K562 (cell line): ENCODE measurements around the gene NHS. TPM values are rescaled to one million over a fixed set of nuclear protein-coding genes. Genes with fewer than 3 reads are reported as not detected.

ENCODE experiments used
- ATAC-seq: fragments of 200-7000 bp; cut with Tn5 transposase; 3 replicates; pipeline ENCODE4 v1.9.1; 2020; ENCODE audit warnings: moderate library complexity
- BruUV-seq: library from RNA; stranded (reverse); fragments of 400-500 nt; replicated peaks from 2 replicates; lab custom pipeline; 2021; lab: Mats Ljungman, UMichigan
- CTCF ChIA-PET: fragments of 300-600 bp; formaldehyde crosslinking; extraction: SDS; loops from one replicate; lab custom pipeline; 2021; ENCODE audit warnings: low intra/inter-chr PET ratio; lab: Yijun Ruan, JAX
- POLR2A ChIA-PET: fragments of 300-600, 350-650 bp; sonication (Branson Sonifier 250); formaldehyde crosslinking; extraction: SDS; loops from one replicate; lab custom pipeline; 2021; ENCODE audit warnings: antibody characterized with exemption, inconsistent platforms; lab: Yijun Ruan, JAX
- DNase-seq, 4 experiments: peaks; one replicate each; pipeline versions ENCODE4 v3.0.0 to v3.0.0-alpha.2; 2011 to 2018; ENCODE audit warnings: low spot score in 3 of 4, mixed read lengths in 3 of 4; ENCODE audit errors: extremely low read depth in 1 of 4
- FAIRE-seq: peaks from 2 replicates; lab custom pipeline; 2011; peaks lifted over from hg19 to GRCh38; lab: Jason Lieb, UNC
- H2AFZ ChIP-seq: 2 replicates; pipeline ENCODE4 v1.6.0; 2011; ENCODE audit warnings: low read depth, low read length, control low read depth, inconsistent platforms
- H3K27ac ChIP-seq: fragments of 200-600 bp; 3 replicates; pipeline ENCODE4 v1.8.0; 2011; ENCODE audit warnings: low read depth, mild to moderate bottlenecking, control low read depth, inconsistent platforms, low read length, moderate library complexity, mixed read lengths; ENCODE audit errors: extremely low read depth
- H3K27me3 ChIP-seq, 2 experiments: fragments of 300-600 bp in 1 of 2; 2 replicates in 1 of 2; 3 replicates in 1 of 2; pipeline versions ENCODE4 v1.6.0 to v1.8.0; 2011; ENCODE audit warnings: inconsistent platforms in 2 of 2, low read length in 2 of 2, mild to moderate bottlenecking in 1 of 2, mixed read lengths in 1 of 2, moderate library complexity in 1 of 2; ENCODE audit not compliant: control insufficient read depth in 2 of 2, insufficient read depth in 2 of 2
- H3K36me3 ChIP-seq: fragments of 300-600 bp; 3 replicates; pipeline ENCODE4 v1.8.0; 2011; ENCODE audit warnings: mild to moderate bottlenecking, low read length, inconsistent platforms; ENCODE audit not compliant: control insufficient read depth, insufficient read depth
- H3K4me1 ChIP-seq, 2 experiments: fragments of 200-600 bp in 1 of 2; replicated peaks in 1 of 2; 2 replicates in 1 of 2; 3 replicates in 1 of 2; pipeline versions ENCODE4 v1.5.1 to v1.8.0; 2011; ENCODE audit warnings: inconsistent platforms in 2 of 2, low read length in 2 of 2, mild to moderate bottlenecking in 1 of 2, mixed read lengths in 1 of 2, moderate library complexity in 1 of 2; ENCODE audit not compliant: control insufficient read depth in 2 of 2, insufficient read depth in 2 of 2
- H3K4me2 ChIP-seq: 2 replicates; pipeline ENCODE4 v1.6.1; 2011; ENCODE audit warnings: low read length, control low read depth, inconsistent platforms, mixed read lengths; ENCODE audit not compliant: insufficient read depth
- H3K4me3 ChIP-seq: fragments of 200-600 bp; sonication (generic), shearing (Covaris generic); 2 replicates; pipeline ENCODE4 v1.5.1; 2016; ENCODE audit warnings: control low read depth, inconsistent platforms
- H3K79me2 ChIP-seq: fragments of 200-600 bp; 3 replicates; pipeline ENCODE4 v1.8.0; 2011; ENCODE audit warnings: low read length, inconsistent platforms; ENCODE audit not compliant: control insufficient read depth, insufficient read depth
- H3K9ac ChIP-seq, 2 experiments: 2 replicates each; pipeline versions ENCODE4 v1.6.0 to v1.6.1; 2011; ENCODE audit warnings: low read depth in 2 of 2, low read length in 2 of 2, control low read depth in 1 of 2, inconsistent platforms in 1 of 2, mild to moderate bottlenecking in 1 of 2, mixed read lengths in 1 of 2; ENCODE audit not compliant: insufficient read depth in 1 of 2
- H3K9me1 ChIP-seq: one replicate; pipeline ENCODE4 v1.6.0; 2011; ENCODE audit warnings: inconsistent platforms, mild to moderate bottlenecking, low read length, moderate library complexity; ENCODE audit not compliant: control insufficient read depth, insufficient read depth
- H3K9me3 ChIP-seq: replicated peaks from 2 replicates; pipeline ENCODE4 v1.5.1; 2011; ENCODE audit warnings: low read depth, low read length, inconsistent platforms; ENCODE audit not compliant: control insufficient read depth, insufficient read depth
- H4K20me1 ChIP-seq: replicated peaks from 2 replicates; pipeline ENCODE4 v1.6.1; 2011; ENCODE audit warnings: low read length, inconsistent platforms, mixed read lengths; ENCODE audit not compliant: control insufficient read depth, insufficient read depth
- EHMT2 ChIP-seq: fragments of 450-650 bp; IDR thresholded peaks from 2 replicates; pipeline ENCODE4 v1.6.1; 2018; ENCODE audit warnings: antibody characterized with exemption
- FOXA1 ChIP-seq: fragments of 450-650 bp; IDR thresholded peaks from 2 replicates; pipeline ENCODE4 v1.6.1; 2016; ENCODE audit warnings: mild to moderate bottlenecking, borderline replicate concordance
- MAFK ChIP-seq: IDR thresholded peaks from 2 replicates; pipeline ENCODE4 v1.6.1; 2011; ENCODE audit warnings: low read length, improper control_type of control experiment
- PHB2 ChIP-seq: fragments of 450-650 bp; IDR thresholded peaks from 2 replicates; pipeline ENCODE4 v1.6.1; 2017; ENCODE audit warnings: low read depth
- POLR2G ChIP-seq: fragments of 200-400 bp; formaldehyde crosslinking; IDR thresholded peaks from 2 replicates; pipeline ENCODE4 v1.6.1; 2017; ENCODE audit warnings: low read depth, mild to moderate bottlenecking, antibody characterized with exemption, low read length, moderate library complexity
- SIRT6 ChIP-seq: IDR thresholded peaks from one replicate; pipeline ENCODE4 v1.6.1; 2012; ENCODE audit warnings: low read depth, mild to moderate bottlenecking, control low read depth, inconsistent platforms, low read length, moderate library complexity
- SMAD4 ChIP-seq: fragments of 250-450 bp; sonication (Bioruptor Pico); conservative IDR thresholded peaks from 2 replicates; pipeline ENCODE4 v1.8.0; 2021; ENCODE audit warnings: inconsistent platforms, mild to moderate bottlenecking, moderate library complexity
- SOX6 ChIP-seq: fragments of 450-650 bp; IDR thresholded peaks from 2 replicates; pipeline ENCODE4 v1.6.1; 2014; ENCODE audit warnings: mild to moderate bottlenecking
- TCF7L2 ChIP-seq: fragments of 150-350 bp; IDR thresholded peaks from 2 replicates; pipeline ENCODE4 v1.6.1; 2016; ENCODE audit warnings: low read depth, mild to moderate bottlenecking, low read length, moderate library complexity
- ZNF232 ChIP-seq: sonication (generic); formaldehyde crosslinking; IDR thresholded peaks from 2 replicates; pipeline ENCODE4 v1.8.0; 2022; ENCODE audit warnings: mild to moderate bottlenecking, missing genetic modification reagents
- ZNF239 ChIP-seq: fragments of 250-450 bp; sonication (Bioruptor Pico); IDR thresholded peaks from 2 replicates; pipeline ENCODE4 v1.4.0; 2020; ENCODE audit warnings: mild to moderate bottlenecking
- ZSCAN29 ChIP-seq: fragments of 450-650 bp; IDR thresholded peaks from 2 replicates; pipeline ENCODE4 v1.6.1; 2017
- WGBS: fragments of 100-300 bp; shearing (Covaris generic); methylation state at CpG from one replicate; pipeline ENCODE4 v1.1.6; 2016; ENCODE audit warnings: low coverage, mixed read lengths; ENCODE audit not compliant: insufficient coverage; ENCODE audit errors: missing lambda C conversion rate; 5-methylcytosine and 5-hydroxymethylcytosine counted together
- in situ Hi-C: fragments of 300-500 bp; cut with MboI; formaldehyde crosslinking; loops from 4 replicates; pipeline ENCODE4 v1.15.0; 2018; ENCODE audit warnings: inconsistent platforms, mixed read lengths
- intact Hi-C: fragments of 100-400 bp; cut with micrococcal nuclease; formaldehyde crosslinking; loops from 2 replicates; pipeline ENCODE4 v1.14.2; 2022
- polyA plus RNA-seq, 8 experiments: library from polyadenylated mRNA; depleted of rRNA in 4 of 8; stranded (reverse) in 5 of 8; unstranded in 3 of 8; fragments of >200 nt; fragmentation: Nextera tagmentation in 2 of 8; fragmentation: Illumina TruSeq in 1 of 8; extraction: Ambion mirVana in 2 of 8; extraction: Trizol in 1 of 8; gene quantifications; 2 replicates each; pipeline versions ENCODE4 v1.2.1 to v1.2.3, GENCODE V29; 2011 to 2014; ENCODE audit warnings: inconsistent platforms in 1 of 8, missing spikeins in 1 of 8
- total RNA-seq, 7 experiments: library from RNA; depleted of rRNA in 6 of 7; stranded (reverse); fragments of >200 nt in 6 of 7; fragmentation: Illumina TruSeq in 2 of 7; extraction: Trizol in 2 of 7; gene quantifications; 2 replicates each; pipeline versions ENCODE4 v1.2.1 to v1.2.3, GENCODE V29; 2011 to 2021; ENCODE audit warnings: low replicate concordance in 1 of 7
- TF ChIP-seq, protein P1 (sequence below): sonication (generic); formaldehyde crosslinking; IDR thresholded peaks from 2 replicates; pipeline ENCODE4 v1.8.0; 2023; ENCODE audit warnings: mild to moderate bottlenecking, missing genetic modification reagents
- TF ChIP-seq, protein P2 (sequence below), 2 experiments: fragments of 450-650 bp; conservative IDR thresholded peaks; 2 replicates each; pipeline ENCODE4 v1.6.1; 2017; ENCODE audit warnings: mild to moderate bottlenecking in 2 of 2, moderate library complexity in 2 of 2
- TF ChIP-seq, protein P3 (sequence below): fragments of 250-450 bp; sonication (Bioruptor Pico); IDR thresholded peaks from 2 replicates; pipeline ENCODE4 v1.5.0; 2020; ENCODE audit warnings: mild to moderate bottlenecking, borderline replicate concordance
- TF ChIP-seq, protein P4 (sequence below): fragments of 450-650 bp; IDR thresholded peaks from 2 replicates; pipeline ENCODE4 v1.6.1; 2018; ENCODE audit warnings: mild to moderate bottlenecking, low read depth; ENCODE audit not compliant: partially characterized antibody
- TF ChIP-seq, protein P5 (sequence below): sonication (generic); formaldehyde crosslinking; IDR thresholded peaks from 2 replicates; pipeline ENCODE4 v1.9.0; 2022; ENCODE audit warnings: mild to moderate bottlenecking, missing genetic modification reagents

The NHS gene
- total and polyA plus RNA-seq, 9 of the 15 experiments (the other 6 are each of a cell fraction or from before 2014, with no cell fraction given): 0.02 TPM; not detected in 8

DNA sequence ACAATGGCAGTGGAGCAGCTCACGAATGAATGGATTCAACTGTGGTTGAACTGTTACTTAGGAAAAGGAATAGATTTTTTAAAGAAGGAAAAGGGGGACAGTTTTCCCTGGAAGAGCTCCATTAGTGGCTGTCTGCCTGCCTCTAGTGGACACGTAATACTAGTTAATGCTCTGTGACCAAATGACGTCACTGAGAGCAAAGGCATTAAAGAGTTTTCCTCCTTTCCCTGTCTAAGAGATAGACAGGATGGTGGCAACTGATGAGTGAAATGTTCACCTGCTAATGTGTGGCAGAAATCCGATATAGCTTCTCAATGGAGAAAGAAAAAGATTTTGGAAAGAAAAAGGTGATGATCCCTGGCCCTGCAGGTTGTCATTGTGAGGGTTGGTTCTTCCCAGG lies 310.0 kb downstream of the NHS start (continued):
- no peak for TF ChIP-seq FOXA1
- TF ChIP-seq, protein P1, sequence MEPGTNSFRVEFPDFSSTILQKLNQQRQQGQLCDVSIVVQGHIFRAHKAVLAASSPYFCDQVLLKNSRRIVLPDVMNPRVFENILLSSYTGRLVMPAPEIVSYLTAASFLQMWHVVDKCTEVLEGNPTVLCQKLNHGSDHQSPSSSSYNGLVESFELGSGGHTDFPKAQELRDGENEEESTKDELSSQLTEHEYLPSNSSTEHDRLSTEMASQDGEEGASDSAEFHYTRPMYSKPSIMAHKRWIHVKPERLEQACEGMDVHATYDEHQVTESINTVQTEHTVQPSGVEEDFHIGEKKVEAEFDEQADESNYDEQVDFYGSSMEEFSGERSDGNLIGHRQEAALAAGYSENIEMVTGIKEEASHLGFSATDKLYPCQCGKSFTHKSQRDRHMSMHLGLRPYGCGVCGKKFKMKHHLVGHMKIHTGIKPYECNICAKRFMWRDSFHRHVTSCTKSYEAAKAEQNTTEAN (CRISPR knock-in tag): no peak
- TF ChIP-seq, protein P2, sequence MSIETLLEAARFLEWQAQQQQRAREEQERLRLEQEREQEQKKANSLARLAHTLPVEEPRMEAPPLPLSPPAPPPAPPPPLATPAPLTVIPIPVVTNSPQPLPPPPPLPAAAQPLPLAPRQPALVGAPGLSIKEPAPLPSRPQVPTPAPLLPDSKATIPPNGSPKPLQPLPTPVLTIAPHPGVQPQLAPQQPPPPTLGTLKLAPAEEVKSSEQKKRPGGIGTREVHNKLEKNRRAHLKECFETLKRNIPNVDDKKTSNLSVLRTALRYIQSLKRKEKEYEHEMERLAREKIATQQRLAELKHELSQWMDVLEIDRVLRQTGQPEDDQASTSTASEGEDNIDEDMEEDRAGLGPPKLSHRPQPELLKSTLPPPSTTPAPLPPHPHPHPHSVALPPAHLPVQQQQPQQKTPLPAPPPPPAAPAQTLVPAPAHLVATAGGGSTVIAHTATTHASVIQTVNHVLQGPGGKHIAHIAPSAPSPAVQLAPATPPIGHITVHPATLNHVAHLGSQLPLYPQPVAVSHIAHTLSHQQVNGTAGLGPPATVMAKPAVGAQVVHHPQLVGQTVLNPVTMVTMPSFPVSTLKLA (conservative IDR thresholded peaks at IDR 0.05): no peak
- TF ChIP-seq TCF7L2: no peak
- TF ChIP-seq SMAD4 (CRISPR knock-in tag): no peak

DNA sequence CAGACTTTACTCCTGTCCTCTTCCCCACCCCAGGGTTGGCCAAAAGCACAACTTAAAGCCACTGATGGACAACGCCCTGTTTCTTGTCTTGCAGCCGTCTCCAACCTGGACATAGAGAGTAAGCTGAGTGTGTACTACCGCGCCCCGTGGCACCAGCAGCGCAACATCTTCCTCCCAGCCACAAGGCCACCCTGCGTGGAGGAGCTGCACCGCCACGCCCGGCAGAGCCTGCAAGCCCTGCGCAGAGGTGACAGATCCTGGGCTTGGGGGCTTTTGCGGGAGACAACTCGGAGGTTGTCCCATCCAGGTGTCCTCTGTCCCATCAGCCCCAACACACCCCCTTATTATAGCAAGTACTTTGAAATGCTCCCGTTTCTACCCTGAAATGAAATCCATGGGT lies 312.6 kb downstream of the NHS start:
- no peak overlapping the region for H3K4me2 ChIP-seq
- BruUV-seq: no TSS peak

More for the DNA sequence above, 312.6 kb downstream of the NHS start:
- H3K36me3 ChIP-seq: no peaks in the 10 kb centered on the region
- H3K4me1 ChIP-seq: no peaks in the 10 kb centered on the region
- in situ Hi-C loops (no loop called here), intact Hi-C loops (no loop called here)
- H3K4me3 ChIP-seq: no peak overlapping the region
- no peaks in the 10 kb centered on the region for H3K79me2 ChIP-seq
- H3K27me3 ChIP-seq: no peaks in the 10 kb centered on the region
- no peaks in the 10 kb centered on the region for H3K9me3 ChIP-seq
- no peaks in the 10 kb centered on the region for H4K20me1 ChIP-seq
- H3K9ac ChIP-seq: no peak overlapping the region
- DNase-seq: no peak
- no peak overlapping the region for H3K27ac ChIP-seq
- POLR2A ChIA-PET: no interaction called here
- CTCF ChIA-PET: no interaction called here
- FAIRE-seq: no peak
- no peak for ATAC-seq
- WGBS: 0% methylated on average over 14 of the region's 14 CpGs
- H3K9me1 ChIP-seq: no peaks in the 10 kb centered on the region
- H2AFZ ChIP-seq: no peak overlapping the region
- TF ChIP-seq, protein P3, sequence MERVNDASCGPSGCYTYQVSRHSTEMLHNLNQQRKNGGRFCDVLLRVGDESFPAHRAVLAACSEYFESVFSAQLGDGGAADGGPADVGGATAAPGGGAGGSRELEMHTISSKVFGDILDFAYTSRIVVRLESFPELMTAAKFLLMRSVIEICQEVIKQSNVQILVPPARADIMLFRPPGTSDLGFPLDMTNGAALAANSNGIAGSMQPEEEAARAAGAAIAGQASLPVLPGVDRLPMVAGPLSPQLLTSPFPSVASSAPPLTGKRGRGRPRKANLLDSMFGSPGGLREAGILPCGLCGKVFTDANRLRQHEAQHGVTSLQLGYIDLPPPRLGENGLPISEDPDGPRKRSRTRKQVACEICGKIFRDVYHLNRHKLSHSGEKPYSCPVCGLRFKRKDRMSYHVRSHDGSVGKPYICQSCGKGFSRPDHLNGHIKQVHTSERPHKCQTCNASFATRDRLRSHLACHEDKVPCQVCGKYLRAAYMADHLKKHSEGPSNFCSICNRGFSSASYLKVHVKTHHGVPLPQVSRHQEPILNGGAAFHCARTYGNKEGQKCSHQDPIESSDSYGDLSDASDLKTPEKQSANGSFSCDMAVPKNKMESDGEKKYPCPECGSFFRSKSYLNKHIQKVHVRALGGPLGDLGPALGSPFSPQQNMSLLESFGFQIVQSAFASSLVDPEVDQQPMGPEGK (CRISPR knock-in tag): no peak
- TF ChIP-seq, protein P4, sequence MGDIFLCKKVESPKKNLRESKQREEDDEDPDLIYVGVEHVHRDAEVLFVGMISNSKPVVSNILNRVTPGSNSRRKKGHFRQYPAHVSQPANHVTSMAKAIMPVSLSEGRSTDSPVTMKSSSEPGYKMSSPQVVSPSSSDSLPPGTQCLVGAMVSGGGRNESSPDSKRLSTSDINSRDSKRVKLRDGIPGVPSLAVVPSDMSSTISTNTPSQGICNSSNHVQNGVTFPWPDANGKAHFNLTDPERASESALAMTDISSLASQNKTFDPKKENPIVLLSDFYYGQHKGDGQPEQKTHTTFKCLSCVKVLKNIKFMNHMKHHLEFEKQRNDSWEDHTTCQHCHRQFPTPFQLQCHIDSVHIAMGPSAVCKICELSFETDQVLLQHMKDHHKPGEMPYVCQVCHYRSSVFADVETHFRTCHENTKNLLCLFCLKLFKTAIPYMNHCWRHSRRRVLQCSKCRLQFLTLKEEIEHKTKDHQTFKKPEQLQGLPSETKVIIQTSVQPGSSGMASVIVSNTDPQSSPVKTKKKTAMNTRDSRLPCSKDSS: no peak
- TF ChIP-seq ZSCAN29 (no peak), POLR2G (no peak), ZNF239 (CRISPR knock-in tag) (no peak), ZNF232 (no peak), MAFK (no peak), EHMT2 (no peak), PHB2 (no peak), SOX6 (no peak), SIRT6 (no peak)
- TF ChIP-seq, protein P5, sequence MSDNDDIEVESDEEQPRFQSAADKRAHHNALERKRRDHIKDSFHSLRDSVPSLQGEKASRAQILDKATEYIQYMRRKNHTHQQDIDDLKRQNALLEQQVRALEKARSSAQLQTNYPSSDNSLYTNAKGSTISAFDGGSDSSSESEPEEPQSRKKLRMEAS (CRISPR knock-in tag): no peak
